Neuronal stem cell (in vitro differentiated cells): ENCODE measurements around the gene NTHL1.
"Not testable (repeated sequence)": the region's sequence is repeated elsewhere in the genome, so short reads cannot be mapped to it uniquely, and the experiment has no call there.

ENCODE experiments used
- DNase-seq: peaks from one replicate; pipeline ENCODE4 v3.0.0-alpha.2; 2013; ENCODE audit warnings: low spot score
- H2AFZ ChIP-seq: one replicate; pipeline ENCODE4 v1.6.1; 2013; ENCODE audit warnings: mild to moderate bottlenecking, low read length, inconsistent platforms
- H2AK5ac ChIP-seq: 2 replicates; pipeline ENCODE4 v1.6.1; 2013; ENCODE audit warnings: low read depth, mild to moderate bottlenecking, inconsistent platforms, low read length, moderate library complexity, mixed read lengths
- H2BK120ac ChIP-seq: 2 replicates; pipeline ENCODE4 v1.6.1; 2013; ENCODE audit warnings: low read depth, mild to moderate bottlenecking, inconsistent platforms, low read length, moderate library complexity, mixed read lengths
- H2BK12ac ChIP-seq: one replicate; pipeline ENCODE4 v1.6.1; 2013; ENCODE audit warnings: low read length, inconsistent platforms
- H2BK15ac ChIP-seq: 2 replicates; pipeline ENCODE4 v1.6.1; 2013; ENCODE audit warnings: mild to moderate bottlenecking, low read length, inconsistent platforms, mixed read lengths
- H2BK5ac ChIP-seq: one replicate; pipeline ENCODE4 v1.6.1; 2013; ENCODE audit warnings: inconsistent platforms, mild to moderate bottlenecking, low read length, moderate library complexity
- H3K14ac ChIP-seq: one replicate; pipeline ENCODE4 v1.6.1; 2013; ENCODE audit warnings: low read length, inconsistent platforms
- H3K18ac ChIP-seq: 2 replicates; pipeline ENCODE4 v1.6.1; 2013; ENCODE audit warnings: low read length, inconsistent platforms
- H3K23ac ChIP-seq: 2 replicates; pipeline ENCODE4 v1.6.1; 2013; ENCODE audit warnings: low read depth, mild to moderate bottlenecking, mixed read lengths, low read length, inconsistent platforms; ENCODE audit not compliant: poor library complexity
- H3K27ac ChIP-seq: replicated peaks from 3 replicates; pipeline ENCODE4 v1.5.1; 2013; ENCODE audit warnings: low read length, inconsistent platforms
- H3K27me3 ChIP-seq, 3 experiments: 2 replicates each; pipeline ENCODE4 v1.6.1; 2013; ENCODE audit warnings: low read length in 3 of 3, mild to moderate bottlenecking in 2 of 3, inconsistent platforms in 1 of 3, low read depth in 1 of 3, mixed read lengths in 1 of 3, moderate library complexity in 1 of 3; ENCODE audit not compliant: control insufficient read depth in 3 of 3, insufficient read depth in 3 of 3
- H3K36me3 ChIP-seq, 2 donors: replicated peaks in 1 of 2; 2 replicates each; pipeline ENCODE4 v1.6.1; 2013; ENCODE audit warnings: low read length in 2 of 2; ENCODE audit not compliant: control insufficient read depth in 2 of 2, insufficient read depth in 2 of 2
- H3K4ac ChIP-seq: 2 replicates; pipeline ENCODE4 v1.6.1; 2013; ENCODE audit warnings: inconsistent platforms, mild to moderate bottlenecking, low read length, moderate library complexity
- H3K4me1 ChIP-seq, 2 donors: 1 replicate in 1 of 2; 2 replicates in 1 of 2; pipeline ENCODE4 v1.6.1; 2013; ENCODE audit warnings: low read length in 2 of 2, low read depth in 1 of 2; ENCODE audit not compliant: control insufficient read depth in 2 of 2, insufficient read depth in 1 of 2
- H3K4me2 ChIP-seq: one replicate; pipeline ENCODE4 v1.6.1; 2013; ENCODE audit warnings: mild to moderate bottlenecking, low read length, inconsistent platforms; ENCODE audit not compliant: insufficient read depth, poor library complexity, severe bottlenecking
- H3K4me3 ChIP-seq, 2 donors: 2 replicates each; pipeline ENCODE4 v1.5.1; 2013; ENCODE audit warnings: low read length in 2 of 2, mild to moderate bottlenecking in 2 of 2, inconsistent platforms in 1 of 2, moderate library complexity in 1 of 2
- H3K79me1 ChIP-seq: one replicate; pipeline ENCODE4 v1.6.1; 2013; ENCODE audit warnings: low read depth, mild to moderate bottlenecking, inconsistent platforms, low read length, moderate library complexity
- H3K9ac ChIP-seq: one replicate; pipeline ENCODE4 v1.6.1; 2013; ENCODE audit warnings: mild to moderate bottlenecking, low read depth, low read length, inconsistent platforms; ENCODE audit not compliant: poor library complexity
- H3K9me3 ChIP-seq, 2 donors: replicated peaks in 1 of 2; 2 replicates each; pipeline versions ENCODE3 to v1.6.1; 2013; ENCODE audit warnings: low read length in 2 of 2, mild to moderate bottlenecking in 2 of 2, inconsistent platforms in 1 of 2, low read depth in 1 of 2, mixed read lengths in 1 of 2, moderate library complexity in 1 of 2; ENCODE audit not compliant: control insufficient read depth in 2 of 2, insufficient read depth in 1 of 2
- H4K8ac ChIP-seq: one replicate; pipeline ENCODE4 v1.6.1; 2013; ENCODE audit warnings: low read depth, mild to moderate bottlenecking, inconsistent platforms, low read length, moderate library complexity
- H4K91ac ChIP-seq: one replicate; pipeline ENCODE4 v1.6.1; 2013; ENCODE audit warnings: low read length, low read depth, mild to moderate bottlenecking, inconsistent platforms; ENCODE audit not compliant: poor library complexity
- WGBS, 2 donors: extraction: QIAGEN DNeasy Blood & Tissue Kit; methylation state at CpG; one replicate each; pipeline ENCODE4 v1.1.7; 2013; ENCODE audit warnings: missing lambda C conversion rate in 2 of 2, mixed read lengths in 1 of 2; ENCODE audit not compliant: insufficient read length in 2 of 2, insufficient replicate concordance in 1 of 2; ENCODE audit errors: extremely low coverage in 2 of 2; 5-methylcytosine and 5-hydroxymethylcytosine counted together

The NTHL1 gene

GRCh38 chr16:2035431-2036199 lies 12.0 kb downstream of the NTHL1 start:
- H3K27me3 ChIP-seq: no peaks in the 10 kb centered on the region
- no CpG with 5 or more reads among the region's 34 CpGs for whole genome bisulfite sequencing, 2 donors
- peak overlapping the region; percentile 35 for H2AFZ ChIP-seq
- peak overlapping the region; percentile 43 for H4K8ac ChIP-seq
- no peak overlapping the region for H3K4ac ChIP-seq
- peak overlapping the region; percentile 60 for H3K9ac ChIP-seq
- peak overlapping the region; percentile 85 for H3K18ac ChIP-seq
- no peaks in the 10 kb centered on the region for H3K9me3 ChIP-seq
- no peak overlapping the region for H3K4me2 ChIP-seq
- no peak overlapping the region for H2BK15ac ChIP-seq
- peaks cover 5% of the 10 kb centered on the region for H3K79me1 ChIP-seq
- H3K23ac ChIP-seq: peak overlapping the region; percentile 85
- H3K36me3 ChIP-seq: peaks cover 0 to 2% of the 10 kb centered on the region in 2 donors
- peak overlapping the region; percentile 24 for H3K27ac ChIP-seq
- H2BK12ac ChIP-seq: peak overlapping the region; percentile 73
- peak overlapping the region; percentile 72 for H2BK120ac ChIP-seq
- peak overlapping the region; percentile 75 for H2AK5ac ChIP-seq
- H3K4me3 ChIP-seq: no peak overlapping the region
- DNase-seq: no peak
- no peak overlapping the region for H4K91ac ChIP-seq
- peak overlapping the region; percentile 66 for H2BK5ac ChIP-seq
- H3K4me1 ChIP-seq: peaks cover 7 to 29% of the 10 kb centered on the region in 2 donors
- peak overlapping the region; percentile 82 for H3K14ac ChIP-seq

- DNase-seq: no peak
- Histone ChIP-seq H4K8ac (no peak overlapping the region), H3K36me3 (peaks cover 0 to 2% of the 10 kb centered on the region in 2 donors), H3K4me3 (peak overlapping the region in 1 of 2 donors; percentile 36), H2AFZ (no peak overlapping the region), H3K27ac (no peak overlapping the region), H3K18ac (no peak overlapping the region), H2AK5ac (no peak overlapping the region), H3K23ac (peak overlapping the region; percentile 85), H2BK120ac (peak overlapping the region; percentile 72), H3K79me1 (peaks cover 3% of the 10 kb centered on the region), H3K4me2 (no peak overlapping the region), H3K9ac (peak overlapping the region; percentile 60), H3K27me3 (no peaks in the 10 kb centered on the region), H3K9me3 (no peaks in the 10 kb centered on the region), H3K4ac (no peak overlapping the region), H3K4me1 (peaks cover 7 to 29% of the 10 kb centered on the region in 2 donors), H3K14ac (no peak overlapping the region), H2BK12ac (peak overlapping the region; percentile 73), H2BK5ac (no peak overlapping the region), H4K91ac (no peak overlapping the region), H2BK15ac (no peak overlapping the region)
- whole genome bisulfite sequencing, 2 donors: no CpG with 5 or more reads among the region's 17 CpGs
These were observed 12.8 kb downstream of the NTHL1 start for GRCh38 chr16:2034696-2035430.

- H3K27ac ChIP-seq, H3K9me3 ChIP-seq, H4K8ac ChIP-seq, H2BK15ac ChIP-seq, H2AK5ac ChIP-seq, H2BK120ac ChIP-seq, H2BK12ac ChIP-seq, H3K4me3 ChIP-seq, H3K36me3 ChIP-seq, DNase-seq, H4K91ac ChIP-seq, H3K4me2 ChIP-seq, H3K4ac ChIP-seq, H3K27me3 ChIP-seq, H3K79me1 ChIP-seq, H3K14ac ChIP-seq, H3K9ac ChIP-seq: not testable (repeated sequence)
- WGBS, 2 donors: no CpG with 5 or more reads among the region's 32 CpGs
- peak overlapping the region; percentile 90 for H2AFZ ChIP-seq
- H3K23ac ChIP-seq: peak overlapping the region; percentile 93
- H2BK5ac ChIP-seq: peak overlapping the region; percentile 82
- peaks cover 7 to 26% of the 10 kb centered on the region in 2 donors for H3K4me1 ChIP-seq
- H3K18ac ChIP-seq: peak overlapping the region; percentile 71
These were observed 13.5 kb downstream of the NTHL1 start for GRCh38 chr16:2033909-2034695.
